GM12873 (cell line): ENCODE results near the gene MOB2.

Experiments
- TF ChIP-seq, protein P1 (sequence below): IDR thresholded peaks from 2 replicates; pipeline ENCODE4 v1.5.1; 2012; ENCODE audit warnings: low read depth, mild to moderate bottlenecking, moderate library complexity, low read length, control low read depth; ENCODE audit not compliant: insufficient read depth; ENCODE audit errors: missing control alignments

MOB2 gene

DNA sequence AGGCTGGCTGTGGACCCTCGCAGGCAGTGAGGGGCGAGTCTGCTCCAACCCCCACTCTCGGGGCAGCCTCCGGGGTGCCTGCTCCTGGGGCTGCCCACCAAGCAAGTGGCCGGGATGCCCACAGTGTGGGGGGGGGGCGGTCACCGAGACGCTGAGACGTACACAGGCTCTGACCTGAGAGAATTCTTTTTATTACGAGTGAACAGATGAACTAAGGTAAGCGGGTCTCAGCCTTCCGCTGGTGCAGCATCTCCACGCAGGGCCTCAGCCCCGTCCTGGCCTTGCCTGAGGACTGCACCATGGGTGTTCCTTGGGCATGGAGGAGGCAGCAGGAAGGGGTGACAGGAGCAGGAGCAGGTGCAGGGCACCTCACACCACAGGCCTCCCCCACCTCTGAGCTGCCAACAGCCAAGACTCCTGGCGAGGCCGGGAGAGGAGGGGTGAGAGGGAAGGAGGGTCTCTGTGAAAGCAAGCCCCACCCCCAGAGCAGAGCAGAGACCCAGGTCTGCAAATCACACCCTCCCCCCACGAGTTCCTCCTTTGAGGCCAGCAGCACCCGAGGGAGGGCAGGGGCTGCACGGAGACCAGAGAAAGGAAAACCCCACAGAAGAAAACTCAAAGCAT, 17.2 kb downstream of the MOB2 start:
- TF ChIP-seq, protein P1, sequence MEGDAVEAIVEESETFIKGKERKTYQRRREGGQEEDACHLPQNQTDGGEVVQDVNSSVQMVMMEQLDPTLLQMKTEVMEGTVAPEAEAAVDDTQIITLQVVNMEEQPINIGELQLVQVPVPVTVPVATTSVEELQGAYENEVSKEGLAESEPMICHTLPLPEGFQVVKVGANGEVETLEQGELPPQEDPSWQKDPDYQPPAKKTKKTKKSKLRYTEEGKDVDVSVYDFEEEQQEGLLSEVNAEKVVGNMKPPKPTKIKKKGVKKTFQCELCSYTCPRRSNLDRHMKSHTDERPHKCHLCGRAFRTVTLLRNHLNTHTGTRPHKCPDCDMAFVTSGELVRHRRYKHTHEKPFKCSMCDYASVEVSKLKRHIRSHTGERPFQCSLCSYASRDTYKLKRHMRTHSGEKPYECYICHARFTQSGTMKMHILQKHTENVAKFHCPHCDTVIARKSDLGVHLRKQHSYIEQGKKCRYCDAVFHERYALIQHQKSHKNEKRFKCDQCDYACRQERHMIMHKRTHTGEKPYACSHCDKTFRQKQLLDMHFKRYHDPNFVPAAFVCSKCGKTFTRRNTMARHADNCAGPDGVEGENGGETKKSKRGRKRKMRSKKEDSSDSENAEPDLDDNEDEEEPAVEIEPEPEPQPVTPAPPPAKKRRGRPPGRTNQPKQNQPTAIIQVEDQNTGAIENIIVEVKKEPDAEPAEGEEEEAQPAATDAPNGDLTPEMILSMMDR, result no peak

DNA sequence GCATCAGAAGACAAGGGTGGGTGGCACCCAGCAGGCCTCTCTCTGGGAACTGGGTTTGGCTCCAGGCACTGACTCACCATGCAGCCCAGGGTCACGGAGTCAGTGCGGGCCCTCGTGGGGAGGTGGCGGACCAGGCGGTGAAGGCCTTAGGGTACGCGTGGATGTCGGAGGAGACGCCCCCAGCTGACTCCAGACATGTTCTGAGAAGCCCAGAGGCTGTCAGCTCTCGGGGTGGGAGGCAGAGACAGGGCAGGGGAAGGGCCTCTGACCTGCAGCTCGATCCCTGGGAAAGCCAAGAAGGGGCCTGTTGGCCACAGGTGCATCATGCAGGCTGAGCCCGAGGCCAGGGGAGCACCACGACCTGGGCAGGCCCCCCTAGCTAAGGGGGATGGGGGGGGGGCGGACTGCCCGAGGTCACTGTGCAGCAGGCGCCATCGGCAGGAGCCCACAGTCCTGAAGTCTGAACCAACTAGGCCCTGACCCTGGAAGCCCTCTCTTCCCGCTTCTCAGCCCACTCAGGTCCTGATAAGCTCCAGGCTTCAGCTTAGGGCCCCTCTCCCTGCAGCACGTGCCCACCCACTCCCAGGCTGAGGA, 18.0 kb downstream of the MOB2 start:
- TF ChIP-seq, protein P1, result no peak

DNA sequence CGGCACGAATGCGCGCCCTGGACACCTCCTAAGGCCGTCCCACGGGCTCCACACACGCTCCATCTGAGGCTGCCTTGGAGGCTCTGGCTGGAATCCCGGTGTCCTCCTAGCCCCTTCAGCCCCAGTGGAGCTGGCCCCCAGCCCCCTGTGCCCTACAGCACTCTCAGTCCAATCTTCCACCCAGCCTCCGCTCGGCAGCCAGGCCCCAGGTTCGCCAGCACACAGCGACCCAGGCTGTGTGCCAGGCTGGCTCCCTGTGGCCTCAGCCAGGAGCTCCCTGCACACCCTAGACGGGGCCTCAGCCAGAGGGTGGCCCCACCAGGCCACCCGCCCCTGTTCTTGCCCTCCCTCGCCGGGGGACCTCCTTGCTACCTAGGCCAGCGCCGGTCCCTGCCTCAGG, 18.6 kb downstream of the MOB2 start:
- TF ChIP-seq, protein P1, result no peak

DNA sequence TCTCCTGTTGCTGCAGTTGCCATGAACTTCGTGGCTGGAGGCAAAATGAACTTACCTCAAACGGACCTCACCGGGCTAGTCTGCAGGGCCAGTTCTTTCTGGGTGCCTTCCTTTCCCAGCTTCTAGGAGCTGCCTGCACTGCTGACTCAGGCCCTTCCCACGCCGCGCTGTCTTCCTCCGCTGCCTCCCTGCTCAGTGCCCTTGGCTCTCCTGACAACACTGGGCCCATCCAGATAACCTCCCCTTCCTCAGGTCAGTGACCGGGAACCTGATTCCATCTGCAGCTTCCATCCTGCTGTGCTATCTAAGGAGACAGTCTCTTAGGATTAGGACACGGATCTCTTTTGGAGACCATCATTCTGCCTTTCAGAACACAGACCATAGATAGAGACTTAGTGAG, 19.3 kb downstream of the MOB2 start:
- TF ChIP-seq, protein P1, result no peak

DNA sequence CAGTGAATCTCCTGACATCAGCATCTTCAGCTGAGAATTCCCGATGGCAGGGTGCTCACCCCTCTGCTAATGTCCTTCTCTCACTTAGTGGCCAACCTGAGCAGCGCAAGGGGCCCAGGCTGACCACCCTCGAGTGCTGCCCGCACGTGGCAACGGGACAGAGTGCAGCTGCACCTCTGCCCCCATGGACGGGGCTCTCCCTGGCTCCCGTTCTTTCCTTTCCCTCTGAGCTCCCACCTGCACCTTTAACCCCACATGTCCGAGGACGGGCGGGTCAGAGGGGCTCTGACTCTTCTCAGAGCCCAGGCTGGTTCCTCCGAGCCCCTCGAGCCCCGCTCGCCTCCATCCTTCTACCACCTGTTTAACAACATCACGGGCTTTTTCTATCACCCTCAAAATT, 19.8 kb downstream of the MOB2 start:
- TF ChIP-seq, protein P1, result no peak

DNA sequence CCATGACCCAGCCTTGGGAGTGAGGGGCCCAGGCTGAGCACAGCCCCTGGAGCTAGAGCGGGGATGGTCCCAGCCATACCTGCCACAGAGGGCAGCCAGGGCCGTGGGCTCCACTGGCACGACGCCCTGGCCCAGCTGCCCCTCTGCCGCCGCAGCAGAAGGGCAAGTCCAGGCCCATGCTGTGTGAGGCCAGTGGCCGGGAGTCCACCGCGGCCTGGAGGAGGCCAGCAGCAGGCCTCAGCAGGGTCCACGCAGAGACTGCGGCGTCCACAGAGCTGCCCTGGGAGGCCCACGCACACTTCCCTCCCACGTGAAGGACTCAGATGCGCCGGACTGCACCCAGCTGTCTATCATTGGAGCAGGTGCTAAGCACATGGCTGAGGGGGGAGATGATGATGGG, 23.5 kb downstream of the MOB2 start:
- TF ChIP-seq, protein P1, result no peak

DNA sequence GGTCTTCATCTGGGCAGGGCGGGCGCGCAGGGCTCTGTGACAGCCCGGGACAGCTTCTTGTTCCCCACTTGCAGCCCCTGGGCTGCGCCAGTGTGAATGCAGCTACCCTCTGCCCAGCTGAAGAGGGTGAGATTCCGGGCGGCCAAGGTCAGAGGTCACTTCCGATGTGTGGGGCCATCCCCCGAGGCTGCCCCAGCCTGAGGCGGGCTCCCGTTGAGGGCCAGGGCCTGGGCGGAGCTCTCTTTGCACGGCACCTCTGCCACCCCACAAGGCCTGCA, 23.9 kb downstream of the MOB2 start:
- TF ChIP-seq, protein P1, result no peak
